IPS-NIHi7 (cell line): ENCODE measurements around the gene APBA2.

ENCODE experiments used
- DNase-seq: peaks from one replicate; pipeline ENCODE4 v3.0.0; 2012; ENCODE audit warnings: mixed read lengths; ENCODE audit errors: extremely low spot score

The APBA2 gene

GRCh38 chr15:28983432-28984311 lies 97.9 kb downstream of the APBA2 start:
- DNase-seq: peak; percentile 71

DNA sequence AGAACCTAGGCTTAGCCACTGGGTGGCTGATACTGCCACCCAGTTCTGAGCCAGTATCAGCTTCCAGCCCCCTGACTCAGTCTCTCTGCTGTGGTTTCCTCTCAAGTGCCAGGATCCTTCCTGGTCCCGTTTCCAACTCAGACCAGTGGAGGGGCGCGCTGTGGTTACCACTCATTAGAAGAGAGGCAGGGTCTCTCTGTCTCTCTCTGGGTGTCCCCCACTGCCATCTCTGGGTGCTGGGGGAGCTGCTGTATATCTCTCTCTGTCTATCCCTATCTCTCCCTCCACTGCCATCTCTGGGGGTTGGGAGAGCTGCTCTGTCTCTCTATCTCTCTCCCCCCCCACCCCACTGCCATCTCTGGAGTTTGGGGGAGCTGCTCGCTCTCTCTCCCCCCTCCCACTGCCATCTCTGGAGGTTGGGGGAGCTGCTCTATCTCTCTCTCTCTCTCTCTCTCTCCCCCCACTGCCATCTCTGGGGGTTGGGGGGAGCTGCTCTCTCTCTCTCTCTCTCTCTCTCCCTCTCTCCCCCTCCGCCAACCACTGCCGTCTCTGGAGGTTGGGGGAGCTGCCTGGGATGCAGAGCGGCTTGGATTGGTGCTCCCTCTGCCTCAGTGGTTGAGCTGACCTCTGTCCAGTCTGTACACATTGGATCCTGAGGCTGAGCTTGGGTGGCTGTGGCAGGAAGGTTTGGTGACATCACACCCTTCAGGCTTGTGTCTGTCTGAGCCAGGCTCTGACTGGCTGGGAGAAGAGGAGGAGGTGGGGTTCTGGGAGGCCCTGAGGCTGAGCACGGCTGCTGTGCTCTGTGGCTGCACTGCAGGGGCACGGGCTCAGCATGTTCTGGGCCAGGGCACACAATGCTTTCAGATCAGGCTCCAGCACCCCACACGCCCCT lies 98.9 kb downstream of the APBA2 start:
- no peak for DNase-seq

DNA sequence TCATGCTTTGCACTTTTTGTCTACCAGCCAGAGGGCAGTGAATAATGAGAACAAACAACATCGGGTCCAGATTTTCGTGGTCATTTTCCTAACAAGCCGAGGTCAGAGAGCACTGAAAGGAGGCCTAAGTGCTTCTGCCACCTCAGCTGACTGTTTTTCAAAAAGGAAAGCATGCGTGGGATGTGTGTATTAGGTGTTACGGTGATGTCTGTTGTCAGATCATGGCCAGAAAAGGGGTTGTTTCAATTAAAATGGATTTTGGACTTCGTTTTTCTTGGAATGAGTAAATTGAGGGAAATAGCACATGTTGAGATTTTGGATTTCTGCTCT lies 99.5 kb downstream of the APBA2 start:
- no peak for DNase-seq

GRCh38 chr15:28985691-28986090 lies 99.9 kb downstream of the APBA2 start:
- DNase-seq: no peak

- no peak for DNase-seq
These were observed 100.3 kb downstream of the APBA2 start for GRCh38 chr15:28986108-28986507.

DNA sequence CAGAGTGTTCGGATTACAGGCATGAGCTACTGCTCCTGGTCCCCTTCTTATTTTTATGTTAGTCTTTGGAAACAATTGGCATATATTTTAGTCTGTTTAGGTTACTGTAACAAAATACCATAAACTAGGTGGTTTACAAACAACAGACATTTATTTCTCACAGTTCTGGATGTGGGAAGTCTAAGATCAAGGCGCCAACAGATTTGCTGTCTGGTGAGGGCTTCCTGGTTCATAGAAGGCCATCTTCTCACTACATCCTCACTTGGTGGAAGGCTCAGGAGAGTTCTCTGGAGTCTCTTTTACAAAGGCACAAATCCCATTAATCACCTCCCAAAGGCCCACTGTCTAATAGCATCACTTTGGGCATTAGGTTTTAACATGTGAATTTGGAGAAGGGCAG lies 101.0 kb downstream of the APBA2 start:
- no peak for DNase-seq

- DNase-seq: no peak
These were observed 101.6 kb downstream of the APBA2 start for GRCh38 chr15:28987337-28987736.

GRCh38 chr15:28989239-28989830 lies 103.6 kb downstream of the APBA2 start:
- DNase-seq: peak; percentile 44

DNA sequence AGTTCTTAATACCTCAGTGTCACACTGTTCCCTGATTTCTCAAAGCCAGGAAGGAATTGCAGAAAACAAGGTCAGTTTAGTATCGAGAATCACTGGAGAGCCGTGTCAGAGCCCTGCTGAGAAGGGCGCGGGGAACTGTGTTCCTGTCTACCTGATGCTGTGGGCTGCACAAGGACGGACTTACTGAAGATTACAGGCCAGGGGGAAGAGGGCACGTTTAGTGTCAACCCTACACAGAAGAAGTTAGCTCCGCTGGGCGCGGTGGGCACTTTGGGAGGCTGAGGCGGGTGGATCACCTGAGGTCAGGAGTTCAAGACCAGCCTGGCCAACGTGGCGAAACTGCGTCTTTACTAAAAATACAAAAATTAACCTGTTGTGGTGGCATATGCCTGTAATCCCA lies 104.1 kb downstream of the APBA2 start:
- no peak for DNase-seq

DNA sequence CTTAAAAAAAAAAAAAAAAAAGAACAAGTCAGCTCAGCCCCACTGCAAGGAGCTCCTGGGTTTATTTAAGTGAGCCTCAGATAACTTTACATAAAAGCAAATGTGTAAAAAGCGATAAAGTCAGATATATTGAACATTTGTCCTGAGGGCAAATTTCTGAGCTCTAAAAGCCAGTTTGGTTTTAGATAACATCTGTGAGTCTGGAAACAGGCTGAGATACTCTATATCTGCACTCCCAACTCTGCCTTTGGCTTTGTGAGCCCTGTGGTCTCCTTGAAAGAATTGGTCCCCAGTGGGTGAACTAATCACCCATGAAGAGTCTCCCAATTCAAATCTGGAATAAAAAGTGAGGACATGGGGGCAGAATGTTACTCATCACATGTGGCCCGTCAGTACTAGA lies 104.6 kb downstream of the APBA2 start:
- no peak for DNase-seq

DNA sequence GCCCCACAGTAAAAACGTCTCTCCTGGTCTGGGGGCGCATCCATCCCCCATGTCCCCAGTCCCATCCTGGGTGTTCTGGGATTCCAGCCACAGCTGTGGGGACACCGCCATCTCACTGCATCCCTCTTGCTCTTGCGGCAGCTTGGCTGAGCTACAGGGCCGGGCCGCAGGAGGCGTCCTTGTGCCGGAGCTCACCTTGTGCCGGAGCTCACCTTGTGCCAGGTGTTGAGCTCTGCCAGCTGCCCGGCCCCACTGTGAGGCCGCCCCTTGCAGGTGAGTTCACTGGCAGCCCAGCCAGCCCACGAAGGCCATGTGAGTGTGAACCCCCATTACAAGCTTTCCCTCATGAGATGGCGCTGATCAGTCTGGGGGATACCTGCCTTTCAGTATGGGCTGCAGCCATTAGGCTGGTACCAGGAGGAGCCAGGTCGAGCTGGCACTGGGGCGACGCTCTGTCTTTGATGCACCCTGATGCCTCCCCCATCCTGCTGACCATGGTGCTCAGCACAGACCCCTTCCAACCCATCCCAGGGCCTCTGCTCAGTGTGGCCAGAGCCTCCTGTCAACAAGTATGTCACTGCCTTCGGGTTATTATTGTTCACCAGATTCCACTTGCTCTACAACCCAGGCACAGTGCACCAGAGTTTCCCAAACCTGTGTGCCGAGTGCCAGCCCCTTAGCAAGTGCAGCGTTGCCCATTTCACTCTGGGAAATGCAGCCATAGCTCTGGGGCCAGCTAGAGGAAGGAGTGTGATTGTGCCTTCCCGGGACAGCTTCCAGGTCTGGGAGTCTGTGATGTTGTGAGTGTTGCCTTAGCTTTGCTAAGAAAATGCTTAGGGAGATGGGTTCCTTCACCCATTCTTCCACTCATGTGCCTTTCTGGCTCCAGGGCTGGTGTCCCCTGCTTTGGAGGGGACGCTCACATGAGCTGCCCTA lies 105.7 kb downstream of the APBA2 start:
- no peak for DNase-seq

- DNase-seq: no peak
These were observed 106.6 kb downstream of the APBA2 start for GRCh38 chr15:28992336-28992864.

DNA sequence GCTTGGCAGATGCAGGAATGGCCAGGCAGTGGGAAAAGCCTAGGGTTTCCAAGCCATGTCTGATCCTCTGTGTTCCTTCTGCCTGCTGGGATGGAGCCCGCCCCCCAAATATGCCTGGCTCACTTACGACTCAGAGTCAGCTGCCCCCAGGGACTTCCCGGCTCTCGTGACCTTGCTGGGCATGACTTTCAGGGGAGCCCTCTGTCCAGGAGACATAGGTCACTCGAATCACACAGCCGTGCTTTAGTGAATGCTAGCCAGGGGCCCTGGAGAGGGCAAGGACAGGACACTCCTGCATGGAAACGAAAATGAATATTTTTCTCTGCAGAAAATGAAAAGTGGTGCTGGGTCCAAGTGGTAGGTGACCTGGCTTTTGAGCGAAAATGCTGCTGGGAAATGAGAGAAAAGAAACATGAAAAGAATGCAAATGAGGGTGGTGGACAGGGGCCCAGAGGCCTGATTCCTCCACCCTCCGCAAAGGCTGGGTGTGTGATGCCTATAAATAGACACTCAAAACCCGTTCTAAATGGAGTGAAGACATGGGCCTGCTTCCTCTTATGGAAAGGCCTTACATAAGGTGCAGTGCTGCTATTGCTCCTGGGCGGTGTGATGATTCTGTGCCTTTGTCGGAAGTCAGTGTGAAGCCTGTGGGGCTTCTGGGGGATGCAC lies 107.4 kb downstream of the APBA2 start:
- no peak for DNase-seq

DNA sequence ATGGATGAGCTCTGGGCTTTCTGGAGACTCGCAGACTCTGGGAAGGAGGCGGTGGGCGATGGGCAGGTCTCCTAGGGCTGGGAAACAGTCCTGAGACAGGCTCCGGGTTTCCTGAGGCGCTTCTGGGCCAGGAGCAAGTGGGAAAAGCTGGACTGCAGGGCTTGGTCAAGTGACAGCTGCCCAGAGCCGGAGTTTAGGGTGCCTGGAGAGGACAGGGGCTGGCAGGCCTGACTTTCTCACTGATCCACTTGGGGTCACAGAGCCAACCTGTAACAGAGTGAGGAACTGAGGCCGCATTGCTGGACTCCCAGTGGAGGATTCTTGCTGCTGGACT lies 107.9 kb downstream of the APBA2 start:
- DNase-seq: no peak

DNA sequence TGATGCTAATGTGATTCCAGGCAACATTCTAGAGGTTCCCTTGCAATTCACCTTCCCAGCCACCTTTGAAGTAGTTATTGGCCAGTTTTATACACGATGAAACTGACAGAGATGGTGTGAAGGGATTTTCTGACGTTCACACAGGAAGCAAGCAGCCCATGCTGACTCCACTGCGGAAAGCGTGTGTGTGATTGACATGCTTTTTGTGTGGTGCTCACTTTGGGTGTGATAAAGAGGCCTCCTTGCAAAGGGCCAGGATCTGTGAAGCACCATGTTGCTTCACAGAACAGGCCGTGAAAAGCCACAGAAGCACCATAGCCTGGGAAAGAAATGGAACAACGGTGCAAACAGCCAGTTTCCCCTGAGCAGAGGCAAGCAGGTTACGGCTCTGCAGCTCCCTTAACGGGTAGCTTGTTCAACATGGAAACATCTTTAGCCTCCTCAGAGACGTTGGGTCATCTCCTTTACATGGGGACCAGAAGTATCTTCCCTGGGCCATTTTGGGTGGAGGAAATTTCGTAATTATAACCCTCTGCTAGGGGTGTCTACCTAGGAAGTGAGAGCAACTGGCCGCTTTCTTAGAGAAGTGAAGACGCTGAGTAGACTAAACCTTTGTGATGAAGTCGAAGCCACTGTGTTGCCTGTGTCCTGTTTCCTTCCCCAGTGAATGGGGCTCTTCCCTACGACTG lies 108.5 kb downstream of the APBA2 start:
- DNase-seq: no peak

GRCh38 chr15:28994831-28995596 lies 109.2 kb downstream of the APBA2 start:
- DNase-seq: no peak

GRCh38 chr15:28995705-28996104 lies 109.9 kb downstream of the APBA2 start:
- DNase-seq: no peak

GRCh38 chr15:28996289-28996688 lies 110.5 kb downstream of the APBA2 start:
- no peak for DNase-seq

DNA sequence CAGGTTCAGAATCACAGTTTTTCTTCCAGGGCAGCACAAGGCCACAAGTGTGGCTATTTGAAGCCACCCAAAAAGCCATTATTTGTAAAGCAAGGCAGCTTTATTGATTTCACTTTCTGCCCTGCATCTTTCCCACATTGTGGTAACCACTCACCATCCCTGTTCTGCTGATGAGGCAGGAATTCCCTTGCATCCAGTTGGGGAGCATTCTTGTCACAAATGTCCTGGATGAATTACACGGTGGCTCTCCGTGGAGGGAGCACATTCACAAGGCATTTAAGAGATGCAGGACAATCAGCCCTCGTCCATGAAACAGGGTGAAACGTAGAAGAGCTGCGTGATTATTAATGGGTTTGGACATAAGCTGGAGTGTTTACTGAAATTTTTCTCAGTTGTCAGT lies 111.2 kb downstream of the APBA2 start:
- no peak for DNase-seq
